ENCODE results near the gene FMN2. TPM values are rescaled to one million over a fixed set of nuclear protein-coding genes. Genes with fewer than 3 reads are reported as not detected.
"Not testable (repeated sequence)": the region's sequence is repeated elsewhere in the genome, so short reads cannot be mapped to it uniquely, and the experiment has no call there.

FMN2 gene
- total RNA-seq, 1 donor from 2014 or later, result 1.1 TPM

GRCh38 chr1:240314845-240315801 is 223.4 kb downstream of the FMN2 start:
- H3K27me3 ChIP-seq (ENCODE audit: low read depth), result no peaks in the 10 kb centered on the region
- H3K27ac ChIP-seq, result no peak overlapping the region
- no peak for ATAC-seq
- intact Hi-C loops (cut with DNase I), result no loop called here
- no peaks in the 10 kb centered on the region for H3K36me3 ChIP-seq
- H3K4me1 ChIP-seq, result no peaks in the 10 kb centered on the region
- H3K9me3 ChIP-seq, result no peaks in the 10 kb centered on the region
- no peak for DNase-seq
- no peak for TF ChIP-seq CTCF (IDR thresholded peaks at IDR 0.05)
- no peak overlapping the region for H3K4me3 ChIP-seq

DNA sequence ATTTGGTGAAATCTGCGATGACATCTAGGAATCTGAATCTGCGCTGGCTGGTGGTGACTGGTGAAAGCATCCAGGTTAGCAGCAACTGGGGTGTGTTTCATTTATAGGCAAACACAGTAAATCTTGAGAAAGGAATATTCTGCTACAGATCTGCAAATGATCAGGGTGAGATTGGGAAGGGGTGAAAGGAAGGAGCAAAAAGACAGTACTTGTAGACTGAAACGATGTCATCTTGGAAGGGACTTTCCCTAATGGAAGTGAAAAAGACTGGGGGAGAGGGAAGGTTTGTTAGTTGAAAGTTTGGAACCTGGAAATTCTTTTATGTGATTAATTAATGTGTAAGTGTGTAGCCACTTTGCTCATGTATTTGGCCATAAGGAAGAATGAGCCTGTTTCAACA is 228.3 kb downstream of the FMN2 start:
- no peaks in the 10 kb centered on the region for H3K4me1 ChIP-seq
- intact Hi-C loops (cut with DNase I), result no loop called here
- H3K36me3 ChIP-seq, result no peaks in the 10 kb centered on the region
- no peaks in the 10 kb centered on the region for H3K9me3 ChIP-seq
- no peak overlapping the region for H3K27ac ChIP-seq
- no peaks in the 10 kb centered on the region for H3K27me3 ChIP-seq (ENCODE audit: low read depth)
- DNase-seq (no peak), ATAC-seq (no peak)
- H3K4me3 ChIP-seq, result no peak overlapping the region
- TF ChIP-seq CTCF (IDR thresholded peaks at IDR 0.05), result no peak

DNA sequence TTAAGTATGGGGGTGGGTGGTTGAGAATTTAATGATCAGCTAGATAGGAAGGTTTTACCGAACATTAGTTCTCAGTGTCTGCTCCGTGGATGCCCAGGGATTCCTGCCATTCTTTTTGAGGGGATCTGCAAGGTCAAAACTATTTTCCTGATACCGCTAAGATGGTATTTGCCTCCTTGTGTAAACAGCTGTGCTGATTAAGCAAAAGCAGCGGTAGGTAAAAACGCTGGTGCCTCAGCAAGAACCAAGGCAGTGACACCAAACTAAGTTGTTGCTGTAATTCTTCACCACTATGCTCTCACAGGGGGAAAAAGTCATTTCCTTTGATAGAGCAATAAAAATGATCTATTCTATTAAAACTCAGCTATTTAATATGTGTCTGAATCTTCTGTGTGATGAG is 229.0 kb downstream of the FMN2 start:
- TF ChIP-seq CTCF (IDR thresholded peaks at IDR 0.05), result no peak
- Histone ChIP-seq H3K4me3 (no peak overlapping the region), H3K27ac (no peak overlapping the region), H3K27me3 (ENCODE audit: low read depth) (no peaks in the 10 kb centered on the region), H3K9me3 (no peaks in the 10 kb centered on the region), H3K4me1 (no peaks in the 10 kb centered on the region), H3K36me3 (no peaks in the 10 kb centered on the region)
- ATAC-seq, result no peak
- DNase-seq, result no peak
- intact Hi-C loops (cut with DNase I), result no loop called here

- intact Hi-C loops (cut with DNase I), result no loop called here
- DNase-seq (no peak), ATAC-seq (no peak)
- Histone ChIP-seq H3K27me3 (ENCODE audit: low read depth) (no peaks in the 10 kb centered on the region), H3K27ac (no peak overlapping the region), H3K9me3 (no peaks in the 10 kb centered on the region), H3K4me1 (no peaks in the 10 kb centered on the region), H3K4me3 (no peak overlapping the region), H3K36me3 (no peaks in the 10 kb centered on the region)
- TF ChIP-seq CTCF (IDR thresholded peaks at IDR 0.05), result no peak
Measured at GRCh38 chr1:240322943-240323342, 231.3 kb downstream of the FMN2 start.

DNA sequence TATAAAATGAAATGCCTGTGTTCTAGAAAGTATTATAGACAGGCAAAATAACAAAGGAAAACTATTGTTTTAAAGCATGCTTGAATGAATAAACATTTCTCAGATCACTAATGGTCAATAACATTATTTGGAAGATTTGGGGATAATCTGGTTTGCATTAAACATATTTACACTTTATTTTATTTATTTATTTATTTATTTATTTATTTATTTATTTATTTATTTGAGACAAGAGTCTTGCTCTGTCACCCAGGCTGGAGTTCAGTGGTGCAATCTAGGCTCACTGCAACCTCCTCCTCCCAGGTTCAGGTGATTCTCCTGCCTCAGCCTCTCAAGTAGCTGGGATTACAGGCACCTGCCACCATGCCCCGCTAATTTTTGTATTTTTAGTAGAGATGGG is 236.7 kb downstream of the FMN2 start:
- H3K4me1 ChIP-seq; DNase-seq; H3K9me3 ChIP-seq; H3K36me3 ChIP-seq; intact Hi-C loops (cut with DNase I); H3K27ac ChIP-seq; ATAC-seq; H3K4me3 ChIP-seq; H3K27me3 ChIP-seq (ENCODE audit: low read depth): not testable (repeated sequence)

- Histone ChIP-seq H3K4me1 (no peaks in the 10 kb centered on the region), H3K27me3 (ENCODE audit: low read depth) (no peaks in the 10 kb centered on the region), H3K4me3 (no peak overlapping the region), H3K9me3 (no peaks in the 10 kb centered on the region), H3K27ac (no peak overlapping the region), H3K36me3 (no peaks in the 10 kb centered on the region)
- ATAC-seq, result peak; percentile 71 to 82
- no peak for DNase-seq
- TF ChIP-seq CTCF (IDR thresholded peaks at IDR 0.05), result no peak
- intact Hi-C loops (cut with DNase I), result no loop called here
Measured at GRCh38 chr1:240329443-240329842, 237.8 kb downstream of the FMN2 start.

Measured in lower lobe of right lung (tissue), 2 donors.